Adrenal gland (tissue), 12 donors: ENCODE data around the gene CCNB1IP1. TPM values are rescaled to one million over a fixed set of nuclear protein-coding genes. Genes with fewer than 3 reads are reported as not detected.
A peak's percentile ranks its signal among the peaks of the same experiment; 100 is the strongest.
"Not testable (repeated sequence)": the region's sequence is repeated elsewhere in the genome, so short reads cannot be mapped to it uniquely, and the experiment has no call there.

Experiments
- DNase-seq, 7 donors: peaks; one replicate each; pipeline ENCODE4 v3.0.0-alpha.2; 2019 to 2020
- H3K27ac ChIP-seq, 5 donors: fragments of 200-600 bp; sonication (generic) in 4 of 5; 1 replicate in 3 of 5; 2 replicates in 2 of 5; pipeline versions ENCODE4 v1.5.1 to v1.8.0; 2016 to 2020; ENCODE audit warnings: mild to moderate bottlenecking in 1 of 5
- H3K27me3 ChIP-seq: fragments of 200-600 bp; 2 replicates; pipeline ENCODE4 v1.8.0; 2021
- H3K36me3 ChIP-seq, 2 donors: fragments of 200-600 bp; replicated peaks in 1 of 2; 1 replicate in 1 of 2; 2 replicates in 1 of 2; pipeline versions ENCODE4 v1.5.1 to v1.8.0; 2018 to 2022
- H3K4me1 ChIP-seq, 2 donors: fragments of 200-600 bp; replicated peaks in 1 of 2; 1 replicate in 1 of 2; 2 replicates in 1 of 2; pipeline versions ENCODE4 v1.5.1 to v1.8.0; 2018 to 2021
- H3K4me3 ChIP-seq, 4 donors: fragments of 200-600 bp; sonication (generic) in 3 of 4; one replicate each; pipeline ENCODE4 v1.5.1; 2016 to 2018
- H3K9me3 ChIP-seq, 3 donors: fragments of 200-600 bp; sonication (generic) in 1 of 3; replicated peaks in 1 of 3; 1 replicate in 2 of 3; 2 replicates in 1 of 3; pipeline versions ENCODE4 v1.5.1 to v1.8.0; 2016 to 2021
- POLR2A ChIP-seq, 2 donors: fragments of 450-650 bp; IDR thresholded peaks; one replicate each; pipeline ENCODE4 v1.6.1; 2017; ENCODE audit warnings: antibody characterized with exemption in 2 of 2, mild to moderate bottlenecking in 2 of 2, moderate library complexity in 1 of 2
- WGBS, 4 donors: extraction: QIAGEN DNeasy Blood & Tissue Kit in 2 of 4; methylation state at CpG; one replicate each; pipeline versions ENCODE4 v1.1.5 to v1.1.7; 2013 to 2017; 5-methylcytosine and 5-hydroxymethylcytosine counted together
- intact Hi-C, 2 donors: fragments of 100-400 bp; cut with DNase I; formaldehyde crosslinking; loops; one replicate each; pipeline versions ENCODE4 v1.14.1 to v1.15.0; 2022 to 2023
- polyA plus RNA-seq, 3 donors: library from polyadenylated mRNA; stranded (reverse); fragments of 200-250 nt in 2 of 3; fragments of 350-450 nt in 1 of 3; fragmentation: Illumina TruSeq in 1 of 3; extraction: RNeasy Lipid Tissue Mini Kit (QIAGEN cat#74804) in 1 of 3; gene quantifications; one replicate each; pipeline ENCODE4 v1.2.3, GENCODE V29; 2013 to 2014
- total RNA-seq, 9 donors: library from RNA; depleted of rRNA in 4 of 9; stranded (reverse); fragments of >200 nt in 4 of 9; fragments of 120-200 nt in 1 of 9; fragmentation: NEBNext Ultra II Directional in 1 of 9; extraction: Animal tissue kit (Norgen Biotek cat#: 25700) in 1 of 9; gene quantifications; one replicate each; pipeline versions ENCODE4 v1.1.0 to v1.2.4, GENCODE V29; 2013 to 2023
- TF ChIP-seq, protein P1 (sequence below), 6 experiments: fragments of 450-650 bp in 4 of 6; fragments of 200-600 bp in 2 of 6; sonication (generic) in 1 of 6; IDR thresholded peaks; 1 replicate in 5 of 6; 2 replicates in 1 of 6; pipeline versions ENCODE4 v1.5.1 to v1.8.0; 2016 to 2021; ENCODE audit warnings: antibody characterized with exemption in 6 of 6, mild to moderate bottlenecking in 2 of 6, moderate library complexity in 1 of 6
- donor health status: healthy with polysubstance abuse.
- donor health status: Bipolar disorder and iron deficiency.
- donor health status: DM: yes; HTN: yes; CAD: no.
- donor health status: DM: no; HTN: no; CAD: no.
- donor health status: DM: no; HTN: no; CAD: no.
- donor health status: DM: yes; HTN: yes; CAD: no.

The CCNB1IP1 gene
- total and polyA plus RNA-seq, 12 donors, result 16.8 to 62.5 (median 32.8) TPM

DNA sequence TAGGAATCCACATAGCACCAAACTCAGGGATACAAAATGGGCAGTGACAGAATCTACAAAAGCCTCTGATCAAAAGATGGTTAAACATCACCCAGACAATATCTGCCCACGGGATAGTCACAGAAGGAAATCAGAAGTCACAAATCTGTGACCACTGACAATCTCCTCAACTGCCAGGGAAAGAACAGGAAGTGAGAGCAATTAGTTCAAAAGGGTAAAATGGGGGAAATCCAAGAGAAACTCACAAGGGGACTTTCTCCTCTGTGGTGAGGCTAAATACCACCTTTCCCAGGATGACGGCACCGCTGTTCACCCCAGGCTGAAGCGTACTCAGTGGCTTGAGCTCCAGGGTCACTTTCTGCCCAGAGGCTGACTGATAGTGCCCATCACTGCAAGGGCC, 38.0 kb downstream of the CCNB1IP1 start:
- intact Hi-C loops, result no loop called here
- no peaks in the 10 kb centered on the region for H3K27me3 ChIP-seq
- H3K4me1 ChIP-seq, result no peaks in the 10 kb centered on the region
- WGBS, 4 donors, result 69 to 84% (median 80%) methylated on average over 4 of the region's 4 CpGs
- H3K9me3 ChIP-seq, result no peaks in the 10 kb centered on the region
- no peak overlapping the region for H3K4me3 ChIP-seq
- H3K36me3 ChIP-seq, result peaks cover 0 to 91% of the 10 kb centered on the region in 2 donors
- no peak overlapping the region for H3K27ac ChIP-seq
- DNase-seq, result no peak
- TF ChIP-seq, protein P1, sequence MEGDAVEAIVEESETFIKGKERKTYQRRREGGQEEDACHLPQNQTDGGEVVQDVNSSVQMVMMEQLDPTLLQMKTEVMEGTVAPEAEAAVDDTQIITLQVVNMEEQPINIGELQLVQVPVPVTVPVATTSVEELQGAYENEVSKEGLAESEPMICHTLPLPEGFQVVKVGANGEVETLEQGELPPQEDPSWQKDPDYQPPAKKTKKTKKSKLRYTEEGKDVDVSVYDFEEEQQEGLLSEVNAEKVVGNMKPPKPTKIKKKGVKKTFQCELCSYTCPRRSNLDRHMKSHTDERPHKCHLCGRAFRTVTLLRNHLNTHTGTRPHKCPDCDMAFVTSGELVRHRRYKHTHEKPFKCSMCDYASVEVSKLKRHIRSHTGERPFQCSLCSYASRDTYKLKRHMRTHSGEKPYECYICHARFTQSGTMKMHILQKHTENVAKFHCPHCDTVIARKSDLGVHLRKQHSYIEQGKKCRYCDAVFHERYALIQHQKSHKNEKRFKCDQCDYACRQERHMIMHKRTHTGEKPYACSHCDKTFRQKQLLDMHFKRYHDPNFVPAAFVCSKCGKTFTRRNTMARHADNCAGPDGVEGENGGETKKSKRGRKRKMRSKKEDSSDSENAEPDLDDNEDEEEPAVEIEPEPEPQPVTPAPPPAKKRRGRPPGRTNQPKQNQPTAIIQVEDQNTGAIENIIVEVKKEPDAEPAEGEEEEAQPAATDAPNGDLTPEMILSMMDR (IDR thresholded peaks at IDR 0.05), result no peak
- no peak for TF ChIP-seq POLR2A (IDR thresholded peaks at IDR 0.05)

DNA sequence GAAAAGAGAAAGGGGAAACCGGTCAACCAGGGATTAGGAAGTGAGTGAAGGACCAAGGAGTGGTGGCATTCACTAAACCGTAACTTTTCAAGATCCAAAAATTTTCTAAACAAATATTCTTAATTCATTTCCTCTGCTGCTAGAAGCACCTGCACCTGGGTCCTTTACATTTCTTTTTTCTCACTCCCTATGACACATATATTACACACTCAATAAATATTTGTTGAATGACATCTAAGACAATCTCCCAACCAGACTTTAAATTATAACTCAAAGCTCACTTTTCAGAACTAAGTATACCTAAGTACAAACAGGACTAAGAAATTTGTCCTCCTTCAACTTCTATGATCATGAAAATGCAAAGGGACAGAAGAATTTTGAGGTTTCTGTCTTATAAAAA, 38.4 kb downstream of the CCNB1IP1 start:
- Histone ChIP-seq H3K9me3 (no peaks in the 10 kb centered on the region), H3K36me3 (peaks cover 0 to 89% of the 10 kb centered on the region in 2 donors), H3K27ac (no peak overlapping the region), H3K4me3 (no peak overlapping the region), H3K4me1 (no peaks in the 10 kb centered on the region), H3K27me3 (no peaks in the 10 kb centered on the region)
- TF ChIP-seq, protein P1 (IDR thresholded peaks at IDR 0.05), result no peak
- no peak for TF ChIP-seq POLR2A (IDR thresholded peaks at IDR 0.05)
- no peak for DNase-seq
- intact Hi-C loops, result no loop called here
- WGBS, 4 donors, result 90 to 96% (median 94%) methylated on average over 2 of the region's 2 CpGs

DNA sequence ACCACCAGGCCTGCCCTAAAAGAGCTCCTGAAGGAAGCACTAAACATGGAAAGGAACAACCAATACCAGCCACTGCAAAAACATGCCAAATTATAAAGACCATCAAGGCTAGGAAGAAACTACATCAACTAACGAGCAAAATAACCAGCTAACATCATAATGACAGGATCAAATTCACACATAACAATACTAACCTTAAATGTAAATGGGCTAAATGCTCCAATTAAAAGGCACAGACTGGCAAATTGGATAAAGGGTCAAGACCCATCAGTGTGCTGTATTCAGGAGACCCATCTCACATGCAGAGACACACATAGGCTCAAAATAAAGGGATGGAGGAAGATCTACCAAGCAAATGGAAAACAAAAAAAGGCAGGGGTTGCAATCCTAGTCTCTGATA, 51.1 kb downstream of the CCNB1IP1 start:
- H3K9me3 ChIP-seq, H3K36me3 ChIP-seq, H3K27me3 ChIP-seq, H3K4me3 ChIP-seq, DNase-seq, H3K27ac ChIP-seq, intact Hi-C loops, H3K4me1 ChIP-seq: not testable (repeated sequence)
- 92 to 100% (median 92%) methylated on average over 1 of the region's 1 CpG; no CpG with 5 or more reads in 1 of the 4 donors for WGBS, 4 donors

- WGBS, 4 donors, result 92 to 98% (median 96%) methylated on average over 6 to 7 of the region's 7 CpGs
Observed at GRCh38 chr14:20280265-20280664, 52.8 kb downstream of the CCNB1IP1 start.

GRCh38 chr14:20278414-20278813, 54.7 kb downstream of the CCNB1IP1 start:
- peak in 3 of 7 donors; percentile 25 to 30 (median 26) for DNase-seq
- no peak overlapping the region for H3K4me3 ChIP-seq
- no peaks in the 10 kb centered on the region for H3K27me3 ChIP-seq
- WGBS, 4 donors, result 26 to 48% (median 43%) methylated on average over 1 of the region's 1 CpG
- TF ChIP-seq POLR2A (IDR thresholded peaks at IDR 0.05), result no peak
- TF ChIP-seq, protein P1 (IDR thresholded peaks at IDR 0.05), result no peak
- H3K27ac ChIP-seq, result no peak overlapping the region
- intact Hi-C loops, result no loop called here
- H3K36me3 ChIP-seq, result no peaks in the 10 kb centered on the region
- H3K4me1 ChIP-seq, result no peaks in the 10 kb centered on the region
- H3K9me3 ChIP-seq, result no peaks in the 10 kb centered on the region

More at GRCh38 chr14:20280265-20280664, 52.8 kb downstream of the CCNB1IP1 start:
- H3K36me3 ChIP-seq, H3K27me3 ChIP-seq, H3K4me3 ChIP-seq, H3K27ac ChIP-seq, H3K4me1 ChIP-seq, intact Hi-C loops, H3K9me3 ChIP-seq, DNase-seq: not testable (repeated sequence)
